H9 (cell line): Measurements from ENCODE around the gene PDE4C. TPM values are rescaled to one million over a fixed set of nuclear protein-coding genes. Genes with fewer than 3 reads are reported as not detected.

Experiments
- DNase-seq: peaks from one replicate; pipeline ENCODE4 v3.0.0-alpha.2; 2017
- H2AFZ ChIP-seq: one replicate; pipeline ENCODE4 v1.6.1; 2013; ENCODE audit warnings: mild to moderate bottlenecking, low read length, control low read depth, moderate library complexity
- H2AK5ac ChIP-seq: 2 replicates; pipeline ENCODE4 v1.6.1; 2013; ENCODE audit warnings: low read length, control low read depth, mixed read lengths; ENCODE audit not compliant: insufficient read length
- H2BK120ac ChIP-seq: one replicate; pipeline ENCODE4 v1.6.1; 2013; ENCODE audit warnings: low read depth, mild to moderate bottlenecking, low read length, control low read depth, inconsistent platforms; ENCODE audit not compliant: poor library complexity, severe bottlenecking
- H2BK12ac ChIP-seq: 2 replicates; pipeline ENCODE4 v1.6.1; 2013; ENCODE audit warnings: low read length, control low read depth, mixed read lengths, low read depth; ENCODE audit not compliant: insufficient read length
- H2BK15ac ChIP-seq: 2 replicates; pipeline ENCODE4 v1.6.1; 2013; ENCODE audit warnings: low read depth, low read length, control low read depth
- H2BK20ac ChIP-seq: one replicate; pipeline ENCODE4 v1.6.1; 2013; ENCODE audit warnings: low read depth, mild to moderate bottlenecking, low read length, control low read depth, inconsistent platforms; ENCODE audit not compliant: poor library complexity, severe bottlenecking
- H2BK5ac ChIP-seq: 2 replicates; pipeline ENCODE4 v1.6.1; 2013; ENCODE audit warnings: low read length, control low read depth, mixed read lengths; ENCODE audit not compliant: insufficient read length
- H3K14ac ChIP-seq: 2 replicates; pipeline ENCODE4 v1.6.1; 2013; ENCODE audit warnings: low read length, control low read depth; ENCODE audit not compliant: insufficient read depth
- H3K18ac ChIP-seq: 2 replicates; pipeline ENCODE4 v1.6.1; 2013; ENCODE audit warnings: low read depth, mild to moderate bottlenecking, mixed read lengths, low read length, control low read depth; ENCODE audit not compliant: insufficient read length
- H3K23ac ChIP-seq: 2 replicates; pipeline ENCODE4 v1.6.1; 2013; ENCODE audit warnings: low read length, control low read depth, mixed read lengths, low read depth; ENCODE audit not compliant: insufficient read length
- H3K23me2 ChIP-seq: 2 replicates; pipeline ENCODE4 v1.6.1; 2013; ENCODE audit warnings: low read depth, mild to moderate bottlenecking, mixed read lengths, low read length, control low read depth; ENCODE audit not compliant: insufficient read length, poor library complexity, severe bottlenecking
- H3K27ac ChIP-seq: 2 replicates; pipeline ENCODE4 v1.5.1; 2013; ENCODE audit warnings: low read length, control low read depth, mixed read lengths, low read depth; ENCODE audit not compliant: insufficient read length
- H3K27me3 ChIP-seq: 2 replicates; pipeline ENCODE4 v1.6.1; 2013; ENCODE audit warnings: low read length, control low read depth, inconsistent platforms; ENCODE audit not compliant: insufficient read depth
- H3K4ac ChIP-seq: 2 replicates; pipeline ENCODE4 v1.6.1; 2013; ENCODE audit warnings: low read depth, mild to moderate bottlenecking, control low read depth, inconsistent platforms, low read length, moderate library complexity
- H3K4me1 ChIP-seq: 2 replicates; pipeline ENCODE4 v1.6.1; 2013; ENCODE audit warnings: low read length, control low read depth, inconsistent platforms; ENCODE audit not compliant: insufficient read depth
- H3K4me2 ChIP-seq: 2 replicates; pipeline ENCODE4 v1.6.1; 2013; ENCODE audit warnings: low read length, control low read depth, mixed read lengths; ENCODE audit not compliant: insufficient read length, insufficient read depth
- H3K56ac ChIP-seq: 2 replicates; pipeline ENCODE4 v1.6.1; 2013; ENCODE audit warnings: low read depth, mild to moderate bottlenecking, mixed read lengths, low read length, control low read depth; ENCODE audit not compliant: insufficient read length
- H3K79me1 ChIP-seq: 2 replicates; pipeline ENCODE4 v1.6.1; 2013; ENCODE audit warnings: low read depth, mild to moderate bottlenecking, moderate library complexity, low read length, control low read depth, inconsistent platforms; ENCODE audit not compliant: insufficient read depth, poor library complexity, severe bottlenecking
- H3K79me2 ChIP-seq: 2 replicates; pipeline ENCODE4 v1.6.1; 2013; ENCODE audit warnings: low read length, control low read depth, inconsistent platforms; ENCODE audit not compliant: insufficient read depth
- H3K9ac ChIP-seq: 2 replicates; pipeline ENCODE4 v1.6.1; 2013; ENCODE audit warnings: low read length, control low read depth, mixed read lengths; ENCODE audit not compliant: insufficient read length; ENCODE audit errors: extremely low read depth
- H3K9me3 ChIP-seq: one replicate; pipeline ENCODE4 v1.6.1; 2013; ENCODE audit warnings: low read depth, low read length, inconsistent platforms; ENCODE audit not compliant: control insufficient read depth
- H3T11ph ChIP-seq: one replicate; pipeline ENCODE4 v1.6.1; 2013; ENCODE audit warnings: mild to moderate bottlenecking, low read length, control low read depth, inconsistent platforms
- H4K20me1 ChIP-seq: one replicate; pipeline ENCODE4 v1.6.1; 2013; ENCODE audit not compliant: control insufficient read depth, insufficient read length, insufficient read depth
- H4K5ac ChIP-seq: 2 replicates; pipeline ENCODE4 v1.6.1; 2013; ENCODE audit warnings: low read depth, mild to moderate bottlenecking, mixed read lengths, low read length, control low read depth; ENCODE audit not compliant: insufficient read length
- H4K8ac ChIP-seq: replicated peaks from 2 replicates; pipeline ENCODE4 v1.6.1; 2013; ENCODE audit warnings: low read length, control low read depth, mixed read lengths, low read depth; ENCODE audit not compliant: insufficient read length
- H4K91ac ChIP-seq: 2 replicates; pipeline ENCODE4 v1.6.1; 2013; ENCODE audit warnings: low read depth, mild to moderate bottlenecking, moderate library complexity, mixed read lengths, low read length, control low read depth; ENCODE audit not compliant: insufficient read length
- H3K27ac Mint-ChIP-seq, 3 experiments: 2 replicates in 2 of 3; 3 replicates in 1 of 3; pipeline ENCODE4 v1.8.0; 2020 to 2021; ENCODE audit warnings: mixed read lengths in 3 of 3, mild to moderate bottlenecking in 1 of 3, moderate library complexity in 1 of 3
- H3K27me3 Mint-ChIP-seq: 2 replicates; pipeline ENCODE4 v1.8.0; 2021; ENCODE audit warnings: low read depth, mild to moderate bottlenecking, moderate library complexity, mixed read lengths
- H3K36me3 Mint-ChIP-seq, 3 experiments: 2 replicates in 2 of 3; 3 replicates in 1 of 3; pipeline ENCODE4 v1.8.0; 2020 to 2021; ENCODE audit warnings: low read depth in 3 of 3, mixed read lengths in 3 of 3; ENCODE audit not compliant: insufficient read depth in 1 of 3
- H3K4me1 Mint-ChIP-seq, 2 experiments: 2 replicates each; pipeline ENCODE4 v1.8.0; 2020; ENCODE audit warnings: mixed read lengths in 2 of 2
- H3K4me3 Mint-ChIP-seq, 2 experiments: 2 replicates in 1 of 2; 3 replicates in 1 of 2; pipeline ENCODE4 v1.8.0; 2020 to 2021; ENCODE audit warnings: mild to moderate bottlenecking in 2 of 2, mixed read lengths in 2 of 2, moderate library complexity in 1 of 2
- H3K9me3 Mint-ChIP-seq, 2 experiments: 2 replicates in 1 of 2; 3 replicates in 1 of 2; pipeline ENCODE4 v1.8.0; 2020; ENCODE audit warnings: mild to moderate bottlenecking in 2 of 2, mixed read lengths in 2 of 2, moderate library complexity in 1 of 2
- WGBS: extraction: QIAGEN DNeasy Blood & Tissue Kit; methylation state at CpG from one replicate; pipeline ENCODE4 v1.1.7; 2013; ENCODE audit warnings: missing lambda C conversion rate, low lambda C conversion rate, mixed read lengths; ENCODE audit not compliant: insufficient read length; ENCODE audit errors: extremely low coverage; 5-methylcytosine and 5-hydroxymethylcytosine counted together
- total RNA-seq: library from RNA; stranded (reverse); gene quantifications from 2 replicates; pipeline ENCODE4 v1.2.1, GENCODE V29; 2021
- TF ChIP-seq, protein P1 (sequence below): fragments of 200-600 bp; sonication (generic); conservative IDR thresholded peaks from 3 replicates; pipeline ENCODE4 v1.8.0; 2021; ENCODE audit warnings: antibody characterized with exemption, mild to moderate bottlenecking

PDE4C gene
- total RNA-seq, 1 experiment from 2014 or later: 1.8 TPM

DNA sequence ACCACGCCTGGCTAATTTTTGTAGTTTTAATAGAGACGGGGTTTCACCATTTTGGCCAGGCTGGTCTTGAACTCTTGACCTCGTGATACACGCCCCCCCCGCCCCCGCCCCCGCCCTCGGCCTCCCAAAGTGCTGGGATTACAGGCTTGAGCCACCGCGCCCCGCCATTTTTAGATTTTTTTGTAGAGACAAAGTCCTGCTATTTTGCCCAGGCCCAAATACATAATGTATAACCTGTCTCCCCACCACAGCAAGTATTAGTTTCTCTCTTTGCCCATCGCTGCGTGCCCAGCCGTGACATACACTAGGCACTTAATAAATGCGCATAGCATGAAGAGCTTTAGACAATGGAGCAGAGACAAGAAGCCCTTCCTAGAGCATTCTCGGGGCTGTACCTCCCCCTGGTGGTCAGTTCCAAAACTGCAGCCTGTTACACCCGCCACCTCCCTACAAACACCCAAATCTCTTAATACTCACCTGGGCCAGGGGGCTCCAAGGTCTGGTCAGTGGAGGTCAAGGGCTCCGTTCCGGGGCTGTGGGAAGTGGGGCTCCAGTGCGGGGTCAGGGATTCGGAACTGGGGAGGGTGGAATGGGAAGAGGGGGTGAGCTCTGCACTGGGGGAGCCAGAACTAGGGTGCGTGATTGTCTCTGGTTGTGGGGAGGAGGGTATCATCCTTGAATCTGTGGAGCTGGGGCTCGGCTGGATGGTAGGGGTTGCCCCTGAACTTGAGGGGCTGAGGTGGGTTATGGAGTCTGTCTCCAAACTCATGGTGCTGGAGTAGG is 25.5 kb upstream of the PDE4C start:
- Mint-ChIP-seq H3K9me3 (no peaks in the 10 kb centered on the region), H3K27me3 (peaks cover 19% of the 10 kb centered on the region), H3K27ac (no peak overlapping the region; a peak in 1 of 7 replicates), H3K36me3 (no peaks in the 10 kb centered on the region), H3K4me1 (peaks cover 18 to 30% of the 10 kb centered on the region in 2 experiments), H3K4me3 (peak overlapping the region in 1 of 2 experiments; percentile 49; a peak in 1 of 5 replicates)
- no peak overlapping the region for H2AK5ac ChIP-seq
- no peak overlapping the region for H4K5ac ChIP-seq
- no peaks in the 10 kb centered on the region for H3K79me2 ChIP-seq
- no peak overlapping the region for H3K9ac ChIP-seq
- H2BK5ac ChIP-seq: no peak overlapping the region
- H3K4me2 ChIP-seq: no peak overlapping the region
- H3K79me1 ChIP-seq: no peaks in the 10 kb centered on the region
- H4K8ac ChIP-seq: no peak overlapping the region
- no peaks in the 10 kb centered on the region for H3K4me1 ChIP-seq
- no peak overlapping the region for H2BK12ac ChIP-seq
- no CpG with 5 or more reads among the region's 23 CpGs for WGBS
- H3K27ac ChIP-seq: no peak overlapping the region
- peaks cover 4% of the 10 kb centered on the region for H3K23me2 ChIP-seq
- no peak overlapping the region for H2BK20ac ChIP-seq
- no peak overlapping the region for H3K56ac ChIP-seq
- H3K27me3 ChIP-seq: no peaks in the 10 kb centered on the region
- no peak overlapping the region for H3T11ph ChIP-seq
- H2BK15ac ChIP-seq: no peak overlapping the region
- H2BK120ac ChIP-seq: no peak overlapping the region
- no peaks in the 10 kb centered on the region for H3K9me3 ChIP-seq
- H3K14ac ChIP-seq: no peak overlapping the region
- H2AFZ ChIP-seq: no peak overlapping the region
- no peak overlapping the region for H3K18ac ChIP-seq
- H4K20me1 ChIP-seq: peaks cover 3% of the 10 kb centered on the region
- no peak overlapping the region for H3K23ac ChIP-seq
- TF ChIP-seq, protein P1, sequence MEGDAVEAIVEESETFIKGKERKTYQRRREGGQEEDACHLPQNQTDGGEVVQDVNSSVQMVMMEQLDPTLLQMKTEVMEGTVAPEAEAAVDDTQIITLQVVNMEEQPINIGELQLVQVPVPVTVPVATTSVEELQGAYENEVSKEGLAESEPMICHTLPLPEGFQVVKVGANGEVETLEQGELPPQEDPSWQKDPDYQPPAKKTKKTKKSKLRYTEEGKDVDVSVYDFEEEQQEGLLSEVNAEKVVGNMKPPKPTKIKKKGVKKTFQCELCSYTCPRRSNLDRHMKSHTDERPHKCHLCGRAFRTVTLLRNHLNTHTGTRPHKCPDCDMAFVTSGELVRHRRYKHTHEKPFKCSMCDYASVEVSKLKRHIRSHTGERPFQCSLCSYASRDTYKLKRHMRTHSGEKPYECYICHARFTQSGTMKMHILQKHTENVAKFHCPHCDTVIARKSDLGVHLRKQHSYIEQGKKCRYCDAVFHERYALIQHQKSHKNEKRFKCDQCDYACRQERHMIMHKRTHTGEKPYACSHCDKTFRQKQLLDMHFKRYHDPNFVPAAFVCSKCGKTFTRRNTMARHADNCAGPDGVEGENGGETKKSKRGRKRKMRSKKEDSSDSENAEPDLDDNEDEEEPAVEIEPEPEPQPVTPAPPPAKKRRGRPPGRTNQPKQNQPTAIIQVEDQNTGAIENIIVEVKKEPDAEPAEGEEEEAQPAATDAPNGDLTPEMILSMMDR: peak; percentile 93
- no peak overlapping the region for H4K91ac ChIP-seq
- no peak overlapping the region for H3K4ac ChIP-seq
- peak; percentile 87 for DNase-seq
